IPS-18a (cell line): ENCODE measurements around the gene RNF123.

ENCODE experiments used
- H3K27ac ChIP-seq: one replicate; pipeline ENCODE4 v1.5.1; 2013; ENCODE audit warnings: low read length
- H3K27me3 ChIP-seq: one replicate; pipeline ENCODE4 v1.6.1; 2013; ENCODE audit warnings: mild to moderate bottlenecking, low read length; ENCODE audit not compliant: control insufficient read depth, insufficient read depth
- H3K36me3 ChIP-seq: one replicate; pipeline ENCODE4 v1.6.1; 2013; ENCODE audit warnings: low read depth, low read length; ENCODE audit not compliant: control insufficient read depth
- H3K4me1 ChIP-seq: one replicate; pipeline ENCODE4 v1.6.1; 2013; ENCODE audit warnings: low read depth, low read length; ENCODE audit not compliant: control insufficient read depth
- H3K4me3 ChIP-seq: one replicate; pipeline ENCODE4 v1.5.1; 2013; ENCODE audit warnings: low read length
- H3K9ac ChIP-seq: one replicate; pipeline ENCODE4 v1.6.1; 2013; ENCODE audit warnings: mild to moderate bottlenecking, low read length, moderate library complexity
- H3K9me3 ChIP-seq: one replicate; pipeline ENCODE4 v1.6.1; 2013; ENCODE audit warnings: low read depth, low read length; ENCODE audit not compliant: control insufficient read depth

RNF123 gene

DNA sequence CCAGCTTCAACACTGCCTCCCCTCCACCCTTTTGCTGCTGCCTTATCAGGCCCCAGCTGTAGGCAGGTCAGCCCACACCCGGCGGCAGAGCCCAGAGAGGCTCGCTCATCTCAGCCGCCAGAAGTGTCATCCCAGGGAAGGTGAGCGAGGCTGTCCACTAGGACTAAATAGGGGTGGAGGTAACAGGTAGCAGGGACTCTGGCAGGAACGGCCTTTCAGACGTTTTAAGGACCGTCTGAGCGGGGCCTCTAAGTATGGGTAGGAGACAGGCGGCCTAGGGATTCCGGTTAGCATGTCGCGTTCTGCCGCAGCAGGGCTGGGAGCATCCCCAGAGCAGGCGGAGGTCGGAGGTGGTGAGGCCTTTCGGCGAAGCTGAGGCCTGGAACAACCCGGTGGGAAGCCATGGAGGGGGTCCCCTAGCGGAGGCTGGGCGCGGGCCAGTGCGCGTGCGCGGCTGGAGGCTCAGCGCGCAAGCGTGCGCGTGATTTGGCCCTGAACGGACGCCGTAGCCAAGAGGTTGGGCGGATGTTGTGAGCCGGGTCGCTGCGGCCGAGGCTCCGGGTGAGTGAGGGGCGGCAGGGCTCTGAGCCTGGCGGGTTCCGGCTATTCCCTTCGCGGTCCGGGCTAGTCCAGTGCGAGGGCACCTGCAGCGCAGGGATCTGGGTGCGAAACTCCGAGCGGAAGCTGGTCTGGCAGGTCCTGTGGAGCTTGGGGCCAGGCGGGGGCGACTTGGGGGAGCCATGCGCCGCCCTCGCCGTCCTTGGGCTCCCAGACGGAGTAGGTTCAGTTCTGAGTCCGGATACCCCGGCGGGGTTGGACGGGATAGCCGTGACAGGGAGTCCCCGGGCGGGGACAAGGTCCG, at the start of gene RNF123, which contains the start of gene MST1:
TSS of gene RNF123 (plus strand) at position 512 of the 862 bp plus-strand sequence. CDS start 1,609 bp downstream, outside the sequence.
TSS of gene MST1 (minus strand) at position 429 of the 862 bp plus-strand sequence. CDS start 783 bp downstream, outside the sequence.
- Histone ChIP-seq H3K9ac (peak within 1 kb of the TSS; percentile 82), H3K9me3 (no peaks in the 10 kb centered on the region), H3K27me3 (no peaks in the 10 kb centered on the region), H3K36me3 (no peaks in the 10 kb centered on the region), H3K27ac (no peak within 1 kb of the TSS), H3K4me3 (peak within 1 kb of the TSS; percentile 96), H3K4me1 (no peaks in the 10 kb centered on the region)

DNA sequence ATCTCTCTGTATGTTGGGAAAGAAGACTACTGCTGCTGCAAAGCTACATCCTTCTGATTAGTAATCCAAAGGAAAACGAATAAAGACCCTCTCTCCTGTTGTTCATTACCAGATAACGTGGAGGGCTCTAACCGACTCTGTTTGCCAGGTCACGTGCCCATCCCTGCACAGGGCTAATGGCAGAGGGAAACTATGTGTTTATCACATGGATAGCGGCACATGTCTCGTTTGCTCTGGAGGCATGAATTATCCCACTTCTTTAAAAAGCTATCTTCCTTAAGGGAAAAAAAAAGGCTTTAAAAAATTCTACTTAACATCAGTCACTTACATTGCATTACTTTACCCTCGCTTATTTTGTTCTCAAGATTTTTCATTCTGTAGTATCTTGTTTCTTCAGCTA, 48.1 kb upstream of the RNF123 start:
- Histone ChIP-seq H3K9ac (no peak overlapping the region), H3K36me3 (no peaks in the 10 kb centered on the region), H3K4me3 (no peak overlapping the region), H3K27ac (no peak overlapping the region), H3K4me1 (no peaks in the 10 kb centered on the region), H3K27me3 (no peaks in the 10 kb centered on the region), H3K9me3 (no peaks in the 10 kb centered on the region)

DNA sequence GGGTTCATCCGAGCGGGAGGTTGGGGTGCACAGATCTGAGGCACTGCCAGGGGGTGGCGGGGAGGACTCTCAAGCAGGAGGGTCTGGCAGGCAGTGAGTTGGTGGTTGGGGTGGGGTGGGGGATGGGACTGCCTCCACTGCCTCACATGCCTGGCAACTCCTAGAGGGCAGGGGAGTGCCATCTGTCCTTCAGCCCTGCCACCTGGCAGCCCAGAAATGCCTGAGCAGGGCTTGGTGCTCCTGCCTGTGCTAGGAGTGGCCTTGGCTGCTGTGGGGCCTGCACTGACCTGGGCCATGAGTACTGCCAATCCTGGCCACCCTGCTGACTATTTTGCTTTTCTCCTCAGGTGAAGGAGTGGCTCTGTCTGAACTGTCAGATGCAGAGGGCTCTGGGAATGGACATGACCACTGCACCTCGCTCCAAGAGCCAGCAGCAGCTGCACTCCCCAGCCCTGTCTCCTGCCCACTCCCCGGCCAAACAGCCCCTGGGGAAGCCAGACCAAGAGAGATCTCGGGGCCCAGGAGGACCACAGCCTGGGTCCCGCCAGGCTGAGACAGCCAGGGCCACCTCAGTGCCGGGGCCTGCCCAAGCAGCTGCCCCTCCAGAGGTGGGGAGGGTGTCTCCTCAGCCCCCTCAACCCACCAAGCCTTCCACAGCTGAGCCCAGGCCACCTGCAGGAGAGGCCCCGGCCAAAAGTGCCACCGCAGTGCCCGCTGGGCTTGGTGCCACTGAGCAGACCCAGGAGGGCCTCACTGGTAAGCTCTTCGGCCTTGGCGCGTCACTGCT, 47.2 kb upstream of the RNF123 start:
- no peak overlapping the region for H3K27ac ChIP-seq
- no peaks in the 10 kb centered on the region for H3K9me3 ChIP-seq
- H3K4me1 ChIP-seq: no peaks in the 10 kb centered on the region
- no peaks in the 10 kb centered on the region for H3K27me3 ChIP-seq
- no peak overlapping the region for H3K9ac ChIP-seq
- no peaks in the 10 kb centered on the region for H3K36me3 ChIP-seq
- H3K4me3 ChIP-seq: no peak overlapping the region

DNA sequence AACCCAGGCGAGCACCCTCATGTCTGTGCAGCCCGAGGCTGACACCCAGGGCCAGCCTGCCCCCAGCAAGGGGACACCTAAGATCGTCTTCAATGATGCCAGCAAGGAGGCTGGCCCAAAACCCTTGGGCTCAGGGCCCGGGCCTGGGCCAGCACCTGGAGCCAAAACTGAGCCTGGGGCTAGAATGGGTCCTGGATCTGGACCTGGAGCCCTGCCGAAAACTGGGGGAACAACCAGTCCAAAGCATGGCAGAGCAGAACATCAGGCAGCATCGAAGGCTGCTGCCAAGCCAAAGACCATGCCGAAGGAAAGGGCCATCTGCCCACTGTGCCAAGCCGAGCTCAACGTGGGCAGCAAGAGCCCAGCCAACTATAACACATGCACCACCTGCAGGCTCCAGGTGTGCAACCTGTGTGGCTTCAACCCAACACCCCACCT, 46.6 kb upstream of the RNF123 start:
- H3K9me3 ChIP-seq: no peaks in the 10 kb centered on the region
- no peak overlapping the region for H3K9ac ChIP-seq
- no peaks in the 10 kb centered on the region for H3K4me1 ChIP-seq
- H3K36me3 ChIP-seq: no peaks in the 10 kb centered on the region
- H3K27ac ChIP-seq: no peak overlapping the region
- no peaks in the 10 kb centered on the region for H3K27me3 ChIP-seq
- no peak overlapping the region for H3K4me3 ChIP-seq

DNA sequence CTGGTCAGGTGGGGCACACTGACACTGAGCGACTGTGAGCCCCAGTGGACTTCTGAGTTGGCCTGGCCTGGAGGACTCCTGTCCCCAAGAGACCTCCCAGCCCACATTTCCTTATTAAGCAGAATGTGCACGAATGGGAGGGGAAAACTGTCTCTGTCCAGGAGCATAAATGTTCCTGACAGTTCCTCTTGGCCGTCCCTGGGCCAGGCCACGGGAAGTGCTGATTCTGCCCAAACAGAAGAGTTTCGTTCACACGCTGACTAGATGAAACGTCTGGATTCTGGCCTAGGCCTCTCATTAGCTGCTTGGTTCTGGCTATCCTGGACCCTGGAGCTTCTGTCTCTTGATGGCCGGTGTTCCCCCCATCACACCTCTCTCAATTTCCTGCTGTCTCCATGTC, 44.7 kb upstream of the RNF123 start:
- no peaks in the 10 kb centered on the region for H3K36me3 ChIP-seq
- no peak overlapping the region for H3K27ac ChIP-seq
- H3K4me1 ChIP-seq: no peaks in the 10 kb centered on the region
- no peak overlapping the region for H3K4me3 ChIP-seq
- H3K27me3 ChIP-seq: no peaks in the 10 kb centered on the region
- H3K9me3 ChIP-seq: no peaks in the 10 kb centered on the region
- no peak overlapping the region for H3K9ac ChIP-seq

DNA sequence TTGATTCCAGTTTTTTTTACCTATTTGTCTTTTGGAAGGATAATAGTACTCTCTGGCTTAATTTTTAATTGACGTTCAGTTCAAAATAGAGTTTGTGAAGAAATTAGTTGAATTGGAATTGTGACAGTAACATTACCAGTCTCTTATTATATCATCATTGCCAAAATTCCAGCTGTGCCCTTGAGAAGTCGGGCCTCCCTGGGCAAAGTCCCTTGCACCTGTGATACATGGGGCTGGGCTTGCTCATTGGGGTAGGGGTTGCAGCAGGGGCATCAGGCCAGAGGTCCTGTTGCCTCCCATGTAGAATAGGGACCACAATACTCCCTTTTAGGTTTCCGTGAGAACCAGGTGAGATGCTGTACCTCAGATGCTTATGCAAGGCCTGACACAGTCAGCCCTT, 43.1 kb upstream of the RNF123 start:
- Histone ChIP-seq H3K9me3 (no peaks in the 10 kb centered on the region), H3K4me3 (no peak overlapping the region), H3K4me1 (no peaks in the 10 kb centered on the region), H3K36me3 (no peaks in the 10 kb centered on the region), H3K9ac (no peak overlapping the region), H3K27me3 (no peaks in the 10 kb centered on the region), H3K27ac (no peak overlapping the region)

DNA sequence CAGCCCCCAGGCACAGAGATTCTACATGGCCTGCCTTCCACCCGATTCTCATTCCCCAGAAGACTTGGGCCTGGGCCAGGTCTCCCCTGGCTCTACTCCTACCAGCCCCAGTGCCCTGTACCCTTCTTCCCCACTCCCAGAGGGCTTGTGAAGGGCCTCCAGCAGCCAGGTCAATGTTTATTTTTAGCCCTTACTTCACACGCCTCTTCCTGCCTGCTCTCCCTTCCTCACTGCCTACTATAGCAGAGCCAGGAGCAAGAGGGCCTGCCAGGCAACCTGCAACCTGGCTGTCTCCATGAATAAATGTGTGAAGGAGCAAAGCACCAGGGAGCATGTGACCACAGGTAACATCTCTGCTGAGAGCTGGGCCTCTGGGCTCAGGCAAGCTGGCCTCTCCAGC, 41.6 kb upstream of the RNF123 start:
- no peaks in the 10 kb centered on the region for H3K4me1 ChIP-seq
- H3K9me3 ChIP-seq: no peaks in the 10 kb centered on the region
- H3K27me3 ChIP-seq: no peaks in the 10 kb centered on the region
- no peak overlapping the region for H3K9ac ChIP-seq
- H3K36me3 ChIP-seq: no peaks in the 10 kb centered on the region
- no peak overlapping the region for H3K27ac ChIP-seq
- no peak overlapping the region for H3K4me3 ChIP-seq

DNA sequence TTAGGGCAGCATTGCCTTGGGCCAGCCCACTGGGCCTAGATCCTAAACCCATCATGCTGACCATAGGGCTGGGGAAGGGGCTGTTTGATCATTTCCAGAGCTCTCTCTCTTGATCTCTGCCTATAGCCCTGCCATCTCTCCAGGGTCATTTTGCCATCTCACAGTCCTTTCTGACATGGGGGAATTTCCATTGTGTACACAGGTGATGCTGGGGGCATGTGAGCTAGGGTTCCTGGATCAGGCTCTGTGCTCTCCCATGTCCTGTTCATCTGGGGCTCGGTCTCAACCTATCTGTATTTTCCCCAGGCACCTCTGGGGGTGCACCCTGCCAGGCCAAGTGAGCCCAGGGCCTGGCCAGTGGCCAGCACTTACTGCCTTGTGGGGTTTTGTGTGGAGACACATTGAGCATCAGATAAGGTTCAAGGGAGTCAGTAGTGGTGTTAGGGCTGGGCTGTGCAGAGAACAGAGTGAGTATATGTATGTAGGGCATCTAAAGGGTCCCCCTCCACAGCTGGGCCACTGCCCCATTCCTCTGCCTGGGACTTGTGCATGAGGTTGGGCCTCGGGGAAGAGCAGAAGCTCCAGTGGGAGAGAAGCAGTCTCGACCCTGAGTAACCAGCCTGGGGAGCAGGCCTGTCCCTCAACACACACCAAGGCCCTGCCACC, 40.9 kb upstream of the RNF123 start:
- no peaks in the 10 kb centered on the region for H3K4me1 ChIP-seq
- no peak overlapping the region for H3K4me3 ChIP-seq
- H3K27me3 ChIP-seq: no peaks in the 10 kb centered on the region
- H3K27ac ChIP-seq: no peak overlapping the region
- H3K36me3 ChIP-seq: no peaks in the 10 kb centered on the region
- H3K9me3 ChIP-seq: no peaks in the 10 kb centered on the region
- no peak overlapping the region for H3K9ac ChIP-seq

DNA sequence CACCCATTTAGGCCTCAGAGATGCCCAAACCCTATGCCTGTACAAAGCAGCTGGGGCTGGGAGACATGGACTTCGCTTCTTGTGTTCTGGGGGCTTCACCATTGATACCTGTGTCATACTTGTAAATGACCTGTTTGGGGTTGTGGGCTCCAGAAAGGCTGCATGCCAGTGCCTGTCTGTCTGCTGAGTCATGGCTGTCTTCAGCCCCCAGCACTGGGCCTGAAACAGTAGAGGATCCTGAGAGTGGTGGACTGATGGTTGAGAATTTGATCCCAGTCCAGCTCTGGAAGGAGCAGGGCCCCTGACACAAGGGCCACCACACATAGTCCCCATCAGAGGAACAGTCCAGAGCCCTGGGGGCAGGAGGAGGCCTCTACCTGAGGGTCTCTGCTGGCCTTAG, 39.8 kb upstream of the RNF123 start:
- Histone ChIP-seq H3K4me3 (no peak overlapping the region), H3K27me3 (no peaks in the 10 kb centered on the region), H3K9me3 (no peaks in the 10 kb centered on the region), H3K4me1 (no peaks in the 10 kb centered on the region), H3K9ac (no peak overlapping the region), H3K27ac (no peak overlapping the region), H3K36me3 (no peaks in the 10 kb centered on the region)

DNA sequence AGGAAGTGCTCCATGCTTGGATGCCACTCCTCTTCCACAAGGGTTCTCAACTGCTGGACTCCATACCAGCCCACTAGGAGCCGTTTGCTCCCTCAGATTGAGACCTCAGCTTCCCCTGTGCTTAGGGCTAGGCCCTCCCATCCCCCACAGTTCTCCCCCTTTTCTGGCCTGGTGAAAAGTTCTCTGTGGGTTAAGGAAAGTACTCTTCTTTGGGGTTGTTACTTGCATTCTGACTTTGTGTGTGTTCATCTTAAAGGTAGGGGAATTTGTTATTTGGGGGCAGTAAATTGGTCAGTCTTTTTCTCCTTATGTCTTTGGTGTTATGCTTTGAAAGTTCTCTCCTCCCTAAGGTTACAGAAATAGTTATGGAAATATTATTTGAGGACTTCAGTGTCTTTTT, 39.2 kb upstream of the RNF123 start:
- Histone ChIP-seq H3K4me3 (no peak overlapping the region), H3K36me3 (no peaks in the 10 kb centered on the region), H3K27ac (no peak overlapping the region), H3K27me3 (no peaks in the 10 kb centered on the region), H3K4me1 (no peaks in the 10 kb centered on the region), H3K9me3 (no peaks in the 10 kb centered on the region), H3K9ac (no peak overlapping the region)

DNA sequence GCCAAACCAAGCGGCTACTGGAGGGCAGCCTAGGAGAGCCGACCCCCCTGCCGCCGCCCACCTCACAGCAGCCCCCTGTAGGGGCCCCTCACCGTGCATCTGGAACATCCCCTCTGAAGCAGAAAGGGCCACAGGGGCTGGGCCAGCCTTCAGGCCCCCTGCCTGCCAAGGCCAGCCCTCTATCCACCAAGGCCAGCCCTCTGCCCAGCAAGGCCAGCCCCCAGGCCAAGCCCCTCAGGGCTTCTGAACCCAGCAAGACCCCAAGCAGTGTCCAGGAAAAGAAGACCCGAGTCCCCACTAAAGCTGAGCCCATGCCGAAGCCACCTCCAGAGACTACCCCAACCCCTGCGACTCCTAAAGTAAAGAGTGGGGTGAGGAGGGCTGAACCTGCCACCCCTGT, 38.7 kb upstream of the RNF123 start:
- Histone ChIP-seq H3K36me3 (no peaks in the 10 kb centered on the region), H3K27ac (no peak overlapping the region), H3K9me3 (no peaks in the 10 kb centered on the region), H3K9ac (no peak overlapping the region), H3K4me3 (no peak overlapping the region), H3K4me1 (no peaks in the 10 kb centered on the region), H3K27me3 (no peaks in the 10 kb centered on the region)
